SK-N-SH (cell line): ENCODE data around the gene CCDC178. TPM values are rescaled to one million over a fixed set of nuclear protein-coding genes. Genes with fewer than 3 reads are reported as not detected.
A peak's percentile ranks its signal among the peaks of the same experiment; 100 is the strongest.

ENCODE experiments used
- CTCF ChIA-PET: fragments of 300-600, 350-600 bp; formaldehyde crosslinking; extraction: SDS; loops from one replicate; lab custom pipeline; 2021; lab: Yijun Ruan, JAX
- POLR2A ChIA-PET: fragments of 350-600 bp; sonication (Branson Sonifier 250); formaldehyde crosslinking; extraction: SDS; loops from one replicate; lab custom pipeline; 2020; ENCODE audit warnings: antibody characterized with exemption, inconsistent platforms; lab: Yijun Ruan, JAX
- DNase-seq: peaks from one replicate; pipeline ENCODE4 v3.0.0; 2012
- H2AFZ ChIP-seq: fragments of 200-600 bp; sonication (generic); 2 replicates; pipeline ENCODE4 v1.8.1; 2016; ENCODE audit warnings: antibody characterized with exemption, mild to moderate bottlenecking, low read depth
- H3F3A ChIP-seq: fragments of 200-600 bp; sonication (generic); replicated peaks from 2 replicates; pipeline ENCODE3; 2016; ENCODE audit warnings: antibody characterized with exemption, mild to moderate bottlenecking; ENCODE audit not compliant: insufficient read depth
- H3K27ac ChIP-seq, 2 experiments: fragments of 200-500 bp in 1 of 2; fragments of 200-600 bp in 1 of 2; sonication (Bioruptor generic) in 1 of 2; sonication (generic), shearing (Covaris generic) in 1 of 2; 2 replicates each; pipeline versions ENCODE4 v1.5.1 to v1.6.1; 2014 to 2016; ENCODE audit warnings: low read depth in 2 of 2, inconsistent platforms in 1 of 2, low read length in 1 of 2, mild to moderate bottlenecking in 1 of 2, mixed read lengths in 1 of 2
- H3K27me3 ChIP-seq: fragments of 200-600 bp; sonication (generic), shearing (Covaris generic); 2 replicates; pipeline ENCODE4 v1.6.1; 2016; ENCODE audit warnings: mixed run types; ENCODE audit not compliant: insufficient read depth
- H3K36me3 ChIP-seq, 2 experiments: fragments of 200-500 bp in 1 of 2; fragments of 200-600 bp in 1 of 2; sonication (Bioruptor generic) in 1 of 2; sonication (generic) in 1 of 2; replicated peaks in 1 of 2; 2 replicates each; pipeline versions ENCODE3 to v1.5.1; 2014 to 2016; ENCODE audit warnings: low read length in 1 of 2, mild to moderate bottlenecking in 1 of 2; ENCODE audit not compliant: insufficient read depth in 2 of 2, control insufficient read depth in 1 of 2
- H3K4me1 ChIP-seq, 2 experiments: fragments of 200-500 bp in 1 of 2; fragments of 200-600 bp in 1 of 2; sonication (Bioruptor generic) in 1 of 2; sonication (generic), shearing (Covaris generic) in 1 of 2; 2 replicates each; pipeline versions ENCODE4 v1.5.1 to v1.6.1; 2014 to 2016; ENCODE audit warnings: low read depth in 1 of 2, low read length in 1 of 2, mixed run types in 1 of 2; ENCODE audit not compliant: insufficient read depth in 2 of 2, control insufficient read depth in 1 of 2
- H3K4me2 ChIP-seq: fragments of 200-600 bp; sonication (generic), shearing (Covaris generic); 2 replicates; pipeline ENCODE4 v1.6.1; 2017; ENCODE audit warnings: mixed run types
- H3K4me3 ChIP-seq, 2 experiments: fragments of 200-500 bp in 1 of 2; fragments of 200-600 bp in 1 of 2; sonication (Bioruptor generic) in 1 of 2; sonication (generic), shearing (Covaris generic) in 1 of 2; 2 replicates each; pipeline versions ENCODE4 v1.5.1 to v1.8.1; 2014 to 2016; ENCODE audit warnings: low read depth in 2 of 2, inconsistent platforms in 1 of 2, low read length in 1 of 2, mild to moderate bottlenecking in 1 of 2, mixed read lengths in 1 of 2, moderate library complexity in 1 of 2
- H3K79me2 ChIP-seq: fragments of 200-600 bp; sonication (generic); 2 replicates; pipeline ENCODE4 v1.8.1; 2017; ENCODE audit warnings: mild to moderate bottlenecking; ENCODE audit not compliant: insufficient read depth
- H3K9ac ChIP-seq: fragments of 200-600 bp; sonication (generic); 2 replicates; pipeline ENCODE4 v1.6.1; 2017; ENCODE audit warnings: mixed run types
- H3K9me2 ChIP-seq: fragments of 200-600 bp; sonication (generic); 2 replicates; pipeline ENCODE4 v1.6.1; 2017; ENCODE audit warnings: mixed run types
- H3K9me3 ChIP-seq: fragments of 200-600 bp; sonication (generic); 2 replicates; pipeline ENCODE4 v1.6.1; 2017; ENCODE audit warnings: mixed run types, mild to moderate bottlenecking, moderate library complexity
- H4K20me1 ChIP-seq: fragments of 200-600 bp; sonication (generic); 2 replicates; pipeline ENCODE4 v1.6.1; 2017; ENCODE audit warnings: mild to moderate bottlenecking, mixed run types; ENCODE audit not compliant: insufficient read depth
- EZH2phosphoT487 ChIP-seq: fragments of 200-600 bp; sonication (generic); IDR thresholded peaks from 2 replicates; pipeline ENCODE4 v1.6.1; 2017; ENCODE audit warnings: low read depth, mixed run types, mild to moderate bottlenecking, antibody characterized with exemption, moderate library complexity, borderline replicate concordance
- FOSL2 ChIP-seq: IDR thresholded peaks from 2 replicates; pipeline ENCODE4 v1.4.0; 2012; ENCODE audit warnings: low read depth, mild to moderate bottlenecking, moderate library complexity, borderline replicate concordance
- FOXJ3 ChIP-seq: sonication (generic); formaldehyde crosslinking; IDR thresholded peaks from 2 replicates; pipeline ENCODE4 v1.5.1; 2020; ENCODE audit warnings: mild to moderate bottlenecking, missing genetic modification reagents
- FOXM1 ChIP-seq: IDR thresholded peaks from 2 replicates; pipeline ENCODE4 v1.4.0; 2012; ENCODE audit warnings: low read depth, mild to moderate bottlenecking
- GABPA ChIP-seq: IDR thresholded peaks from 2 replicates; pipeline ENCODE4 v1.4.0; 2012; ENCODE audit warnings: low read depth, mild to moderate bottlenecking
- RAD21 ChIP-seq: IDR thresholded peaks from 2 replicates; pipeline ENCODE4 v1.6.1; 2012; ENCODE audit warnings: mild to moderate bottlenecking, low read length
- SIN3A ChIP-seq: IDR thresholded peaks from 2 replicates; pipeline ENCODE4 v1.6.1; 2012; ENCODE audit warnings: low read depth, mild to moderate bottlenecking, low read length, moderate library complexity, borderline replicate concordance
- SMC3 ChIP-seq: IDR thresholded peaks from 2 replicates; pipeline ENCODE4 v1.6.1; 2012; ENCODE audit warnings: low read depth, low read length, improper control_type of control experiment
- TAF1 ChIP-seq: IDR thresholded peaks from 2 replicates; pipeline ENCODE4 v1.6.1; 2012; ENCODE audit warnings: low read depth, mild to moderate bottlenecking, low read length, moderate library complexity, borderline replicate concordance
- TCF12 ChIP-seq: IDR thresholded peaks from 2 replicates; pipeline ENCODE4 v1.4.0; 2012
- YY1 ChIP-seq: IDR thresholded peaks from 2 replicates; pipeline ENCODE4 v1.4.0; 2012; ENCODE audit warnings: low read depth, mild to moderate bottlenecking
- WGBS: methylation state at CpG from one replicate; pipeline ENCODE4 v1.1.6; 2017; ENCODE audit warnings: low lambda C conversion rate; 5-methylcytosine and 5-hydroxymethylcytosine counted together
- polyA plus RNA-seq, 3 experiments: library from polyadenylated mRNA; depleted of rRNA; stranded (reverse); fragments of >200 nt; gene quantifications; 2 replicates each; pipeline ENCODE4 v1.2.3, GENCODE V29; 2012
- TF ChIP-seq, protein P1 (sequence below): fragments of 200-600 bp; sonication (generic); IDR thresholded peaks from 2 replicates; pipeline ENCODE4 v1.6.1; 2017; ENCODE audit warnings: antibody characterized with exemption, mild to moderate bottlenecking, moderate library complexity

Gene CCDC178, protein sequence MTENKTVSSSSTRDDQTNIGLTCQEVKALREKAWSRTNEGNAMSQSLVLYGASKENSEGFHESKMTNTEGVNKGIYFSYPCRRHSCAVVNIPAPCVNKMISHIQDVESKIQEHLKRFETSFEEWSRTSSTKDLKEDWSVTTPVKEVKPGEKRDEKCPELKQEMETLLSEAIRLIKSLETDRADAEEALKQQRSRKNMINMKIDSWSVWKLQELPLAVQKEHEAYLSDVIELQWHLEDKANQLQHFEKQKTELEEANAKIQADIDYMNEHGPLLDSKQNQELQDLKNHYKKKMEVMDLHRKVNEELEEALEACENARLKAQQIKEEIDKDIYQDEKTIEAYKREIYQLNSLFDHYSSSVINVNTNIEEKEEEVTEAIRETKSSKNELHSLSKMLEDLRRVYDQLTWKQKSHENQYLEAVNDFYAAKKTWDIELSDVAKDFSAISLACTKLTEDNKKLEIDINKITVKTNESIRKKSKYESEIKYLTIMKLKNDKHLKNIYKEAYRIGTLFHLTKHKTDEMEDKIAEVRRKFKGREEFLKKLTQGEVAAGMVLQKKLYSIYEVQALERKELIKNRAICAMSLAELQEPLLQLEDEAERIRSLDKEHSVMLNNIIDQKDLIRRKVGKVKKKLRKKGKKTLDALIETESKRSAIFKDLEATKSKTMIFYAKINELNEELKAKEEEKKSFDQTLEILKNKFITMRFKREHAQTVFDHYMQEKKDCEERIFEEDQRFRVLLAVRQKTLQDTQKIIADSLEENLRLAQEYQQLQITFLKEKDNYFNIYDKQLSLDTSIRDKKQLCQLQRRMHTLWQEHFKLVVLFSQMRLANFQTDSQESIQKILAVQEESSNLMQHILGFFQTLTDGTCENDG
- polyA plus RNA-seq (2012; rRNA removed), result not detected in 2 replicates
- polyA plus RNA-seq (2012; cell fraction: cytosol; rRNA removed), result not detected in 2 replicates
- not detected in 2 replicates for polyA plus RNA-seq (2012; cell fraction: nucleus; rRNA removed)

DNA sequence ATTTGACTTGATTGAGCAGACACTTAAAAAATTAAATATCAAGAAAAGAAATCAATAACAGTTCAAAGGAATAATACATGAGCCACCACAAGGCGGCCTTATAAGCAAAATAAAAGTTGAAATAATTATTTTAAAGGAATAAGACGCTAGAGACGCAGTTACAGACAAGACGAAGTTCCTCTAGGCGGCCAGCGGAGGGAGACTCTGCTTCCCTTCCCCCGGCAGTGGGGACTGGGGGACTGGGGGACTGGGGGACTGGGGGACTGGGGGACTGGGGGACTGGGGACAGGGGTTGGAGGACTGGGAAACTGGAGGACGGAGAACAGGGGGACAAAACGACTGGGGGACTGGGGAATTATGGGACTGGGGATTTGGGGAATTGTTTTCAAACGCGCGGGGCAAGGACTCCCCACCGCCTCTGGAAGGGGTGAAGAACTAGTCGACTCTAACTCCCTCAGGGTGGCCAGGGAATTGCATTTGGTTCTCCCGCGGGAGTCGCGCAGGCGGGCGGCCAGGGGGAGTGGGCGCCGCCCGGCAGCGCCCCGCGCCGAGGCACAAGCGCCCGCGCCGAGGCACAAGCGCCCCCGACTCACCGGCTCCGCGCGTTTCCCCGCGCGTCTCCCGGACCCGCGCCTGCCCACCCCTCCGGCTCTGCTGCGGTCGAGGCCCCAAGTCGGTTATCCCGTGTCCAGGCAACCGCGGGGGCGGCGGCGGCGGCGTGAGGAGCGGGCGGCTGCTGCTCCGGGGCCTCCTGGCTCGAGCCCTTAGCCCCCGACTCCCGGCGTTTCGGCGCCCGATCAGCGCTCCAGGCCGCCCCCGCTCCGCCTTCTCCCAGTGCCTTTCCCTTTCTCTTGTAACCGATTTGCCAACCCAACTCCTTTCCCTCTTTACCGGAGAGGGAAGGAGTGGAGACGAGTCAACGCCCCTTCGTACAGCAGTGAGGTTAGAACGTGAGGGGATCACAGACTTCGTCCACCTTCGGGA, at the start of gene CCDC178:
TSS of gene CCDC178 (minus strand) at position 662 of the 984 bp plus-strand sequence. CDS start 28,633 bp downstream, outside the sequence.
- ChIA-PET CTCF (interaction anchor here (0.7 to 1.5 kb wide), 7 partner anchors 15 to 321 kb away, joined by 3 to 6 read pairs (median 3); no protein-coding TSS in a partner anchor), POLR2A (no interaction called here)
- Histone ChIP-seq H3K27ac (no peak within 1 kb of the TSS), H3K36me3 (no peaks in the 10 kb centered on the region), H2AFZ (0 out of 2 replicates have a peak within 1 kb of the TSS, but pooled peaks have one; percentile 50), H3K9me3 (no peaks in the 10 kb centered on the region), H3K4me2 (peak within 1 kb of the TSS; percentile 76), H3K4me3 (peak within 1 kb of the TSS; percentile 57 to 58), H3K9me2 (no peaks in the 10 kb centered on the region), H3K27me3 (peaks cover 13% of the 10 kb centered on the region; the same call in 1 of the 2 replicates), H4K20me1 (0 out of 2 replicates have a peak, but pooled peaks cover 4% of the 10 kb centered on the region), H3K9ac (no peak within 1 kb of the TSS), H3K4me1 (peaks cover 0 to 2% of the 10 kb centered on the region in 2 experiments; a peak in 2 of 4 replicates), H3F3A (no peaks in the 10 kb centered on the region), H3K79me2 (no peaks in the 10 kb centered on the region)
- DNase-seq, result peak; percentile 77
- 6% methylated on average over 22 of the region's 77 CpGs for WGBS
- TF ChIP-seq FOXM1, result no peak
- no peak for TF ChIP-seq FOSL2
- no peak for TF ChIP-seq YY1
- TF ChIP-seq GABPA, result no peak
- TF ChIP-seq, protein P1, sequence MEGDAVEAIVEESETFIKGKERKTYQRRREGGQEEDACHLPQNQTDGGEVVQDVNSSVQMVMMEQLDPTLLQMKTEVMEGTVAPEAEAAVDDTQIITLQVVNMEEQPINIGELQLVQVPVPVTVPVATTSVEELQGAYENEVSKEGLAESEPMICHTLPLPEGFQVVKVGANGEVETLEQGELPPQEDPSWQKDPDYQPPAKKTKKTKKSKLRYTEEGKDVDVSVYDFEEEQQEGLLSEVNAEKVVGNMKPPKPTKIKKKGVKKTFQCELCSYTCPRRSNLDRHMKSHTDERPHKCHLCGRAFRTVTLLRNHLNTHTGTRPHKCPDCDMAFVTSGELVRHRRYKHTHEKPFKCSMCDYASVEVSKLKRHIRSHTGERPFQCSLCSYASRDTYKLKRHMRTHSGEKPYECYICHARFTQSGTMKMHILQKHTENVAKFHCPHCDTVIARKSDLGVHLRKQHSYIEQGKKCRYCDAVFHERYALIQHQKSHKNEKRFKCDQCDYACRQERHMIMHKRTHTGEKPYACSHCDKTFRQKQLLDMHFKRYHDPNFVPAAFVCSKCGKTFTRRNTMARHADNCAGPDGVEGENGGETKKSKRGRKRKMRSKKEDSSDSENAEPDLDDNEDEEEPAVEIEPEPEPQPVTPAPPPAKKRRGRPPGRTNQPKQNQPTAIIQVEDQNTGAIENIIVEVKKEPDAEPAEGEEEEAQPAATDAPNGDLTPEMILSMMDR, result peak; percentile 57
- peak; percentile 39; the same call in 1 of the 2 replicates for TF ChIP-seq RAD21
- no peak for TF ChIP-seq TCF12
- TF ChIP-seq EZH2phosphoT487, result no peak
- no peak for TF ChIP-seq TAF1
- TF ChIP-seq SMC3, result peak; percentile 26; the same call in 1 of the 2 replicates
- no peak for TF ChIP-seq FOXJ3
- no peak for TF ChIP-seq SIN3A
